Skeletal muscle cell (primary cell): ENCODE data around the gene CFAP74.

ENCODE experiments used
- DNase-seq: peaks from one replicate; pipeline ENCODE4 v3.0.0-alpha.2; 2010; ENCODE audit warnings: low read depth
- H3K4me3 ChIP-seq: 2 replicates; pipeline ENCODE4 v1.5.1; 2011; ENCODE audit warnings: low read depth, mild to moderate bottlenecking, control low read depth, low read length, moderate library complexity

Gene CFAP74

DNA sequence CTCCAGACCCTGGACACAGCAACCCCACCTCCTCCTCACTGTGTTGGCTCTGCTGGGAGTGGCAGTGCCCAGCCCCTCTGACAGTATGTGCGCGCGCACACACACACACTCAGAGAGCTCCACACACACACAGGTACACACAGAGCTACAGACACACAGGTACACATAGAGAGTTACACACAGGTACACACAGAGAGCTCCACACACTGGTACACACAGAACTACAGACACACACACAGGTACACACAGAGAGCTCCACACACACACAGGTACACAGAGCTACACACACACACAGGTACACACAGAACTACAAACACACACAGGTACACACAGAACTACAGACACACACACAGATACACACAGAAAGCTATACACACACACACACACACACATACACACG is 40.3 kb upstream of the CFAP74 start:
- no peak overlapping the region for H3K4me3 ChIP-seq

DNA sequence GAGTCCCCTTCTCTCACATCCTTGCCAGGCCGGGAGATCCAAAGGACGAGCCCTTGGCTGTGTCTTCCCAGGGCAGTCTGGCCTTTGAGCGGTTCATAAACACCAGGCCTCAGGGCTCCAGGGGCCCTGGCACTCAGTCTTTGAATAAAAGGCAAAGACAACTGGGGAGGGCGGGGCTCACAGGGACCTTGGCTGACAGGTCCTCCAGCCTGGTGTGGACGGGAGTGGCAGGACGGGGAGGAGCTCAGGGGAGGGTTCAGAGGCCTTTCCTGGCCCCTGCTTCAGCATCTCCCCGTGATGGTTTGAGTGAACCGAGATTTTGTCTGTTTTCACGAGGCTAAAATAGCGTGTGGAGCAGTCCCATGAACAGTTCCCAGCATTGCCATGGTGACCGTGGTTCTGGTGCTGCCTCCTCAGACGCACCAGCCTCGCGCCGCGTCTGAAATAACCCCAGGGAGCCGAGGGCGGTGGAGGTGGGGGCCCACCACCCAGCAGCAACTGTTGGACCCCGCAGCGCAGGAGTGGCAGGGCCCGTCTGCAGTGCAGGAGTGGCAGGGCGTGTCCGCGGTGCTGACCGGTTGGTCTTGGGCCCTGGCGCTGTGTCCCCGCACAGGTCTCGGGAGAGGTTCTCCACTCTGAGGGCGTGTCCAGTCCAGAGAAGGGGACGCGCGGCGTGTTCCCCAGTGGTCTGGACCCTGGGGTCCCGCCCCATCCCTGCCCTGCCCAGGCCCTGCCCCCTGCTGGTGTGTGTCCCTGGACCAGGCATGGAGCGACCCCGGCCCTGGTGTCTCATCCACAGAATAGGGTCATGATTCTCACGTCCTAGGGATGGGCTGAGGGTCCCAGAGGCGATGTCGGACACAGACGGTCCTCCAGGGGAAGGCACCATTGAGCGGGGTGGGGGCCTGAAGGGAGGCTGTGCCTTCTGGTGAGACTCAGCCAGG is 39.5 kb upstream of the CFAP74 start:
- no peak overlapping the region for H3K4me3 ChIP-seq
- no peak for DNase-seq

More for the DNA sequence above, 40.3 kb upstream of the CFAP74 start:
- DNase-seq = no peak

DNA sequence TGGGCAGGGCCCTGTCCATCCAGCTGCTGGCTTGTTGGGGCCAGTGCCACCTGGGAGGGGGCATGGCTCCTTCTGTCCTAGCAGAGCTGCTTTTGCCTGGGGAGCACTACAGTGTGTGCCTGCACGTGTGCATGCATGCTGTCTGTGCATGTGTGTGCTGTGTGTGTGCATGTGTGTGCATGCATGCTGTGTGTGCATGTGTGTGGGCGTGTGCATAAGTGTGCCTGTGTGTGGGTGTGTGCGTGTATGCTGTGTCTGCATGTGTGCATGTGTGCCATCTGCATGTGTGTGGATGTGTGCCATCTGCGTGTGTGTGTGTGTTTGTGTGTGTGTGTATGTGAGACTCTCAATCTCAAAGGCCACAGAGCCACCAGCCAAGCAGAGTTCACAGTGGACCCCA is 38.3 kb upstream of the CFAP74 start:
- DNase-seq = no peak
- H3K4me3 ChIP-seq = no peak overlapping the region

DNA sequence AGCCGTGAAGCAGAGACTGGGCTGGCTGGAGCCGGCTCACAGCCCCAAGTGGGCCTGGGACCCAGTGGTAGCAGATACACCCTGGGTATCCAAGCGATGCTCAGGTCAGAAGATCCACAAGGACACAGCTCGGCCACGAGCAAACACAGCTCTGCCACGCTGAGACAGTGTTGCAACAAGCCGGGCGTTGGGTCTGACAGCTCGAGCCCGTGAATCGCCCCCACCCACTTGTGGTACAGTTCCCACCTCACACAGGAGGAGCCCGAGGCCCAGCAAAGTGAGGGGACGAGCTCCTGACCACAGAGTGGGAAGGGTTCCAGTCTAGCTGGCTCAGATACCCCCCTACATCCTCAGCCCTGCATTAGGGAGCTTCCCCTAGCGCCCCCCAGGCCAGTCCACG is 37.7 kb upstream of the CFAP74 start:
- H3K4me3 ChIP-seq = no peak overlapping the region

DNA sequence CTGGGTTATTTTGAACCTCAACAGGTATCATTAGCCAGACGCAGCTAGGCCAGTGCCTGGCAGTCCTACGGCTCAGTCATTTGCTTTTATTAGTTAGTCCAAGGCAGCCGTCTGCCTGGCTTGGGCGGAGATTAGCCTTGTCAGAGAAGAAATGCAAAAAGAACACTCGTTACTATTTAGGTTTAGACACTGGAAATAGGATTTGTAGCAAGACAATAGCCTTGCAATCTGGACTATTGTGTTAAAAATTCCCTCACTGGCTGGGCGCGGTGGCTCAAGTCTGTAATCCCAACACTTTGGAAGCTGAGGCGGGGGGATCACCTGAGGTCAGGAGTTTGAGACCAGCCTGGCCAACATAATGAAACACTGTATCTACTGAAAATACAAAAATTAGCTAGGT is 35.7 kb upstream of the CFAP74 start:
- no peak for DNase-seq
- no peak overlapping the region for H3K4me3 ChIP-seq

More for the DNA sequence above, 37.7 kb upstream of the CFAP74 start:
- DNase-seq = no peak

DNA sequence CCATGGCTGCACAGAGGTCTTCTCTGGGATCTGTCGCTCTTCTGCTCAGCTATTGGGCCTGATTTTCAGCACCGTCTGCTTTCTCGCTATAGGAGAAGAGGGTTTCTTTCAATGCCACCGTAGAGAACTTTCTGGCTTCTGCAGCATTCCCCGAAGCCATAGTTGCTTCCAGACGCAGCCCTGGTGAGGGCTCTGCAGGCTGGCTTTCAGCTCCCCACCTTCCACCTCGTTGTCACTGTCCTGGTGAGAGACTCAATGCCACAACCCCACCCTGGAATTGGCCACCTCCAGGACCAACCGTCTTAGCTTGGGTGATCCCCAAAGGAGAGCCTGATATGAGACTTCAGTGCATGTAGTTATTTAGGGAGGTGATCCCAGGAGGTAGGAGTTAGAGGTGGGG is 34.6 kb upstream of the CFAP74 start:
- no peak for DNase-seq
- no peak overlapping the region for H3K4me3 ChIP-seq

- no peak overlapping the region for H3K4me3 ChIP-seq
- DNase-seq = no peak
These were observed 33.9 kb upstream of the CFAP74 start for GRCh38 chr1:2037314-2037979.

- H3K4me3 ChIP-seq = no peak overlapping the region
- DNase-seq = no peak
These were observed 32.7 kb upstream of the CFAP74 start for GRCh38 chr1:2036287-2036686.

GRCh38 chr1:2033165-2033564 is 29.6 kb upstream of the CFAP74 start:
- no peak overlapping the region for H3K4me3 ChIP-seq
- no peak for DNase-seq

GRCh38 chr1:2032737-2033136 is 29.2 kb upstream of the CFAP74 start:
- DNase-seq = no peak
- no peak overlapping the region for H3K4me3 ChIP-seq

DNA sequence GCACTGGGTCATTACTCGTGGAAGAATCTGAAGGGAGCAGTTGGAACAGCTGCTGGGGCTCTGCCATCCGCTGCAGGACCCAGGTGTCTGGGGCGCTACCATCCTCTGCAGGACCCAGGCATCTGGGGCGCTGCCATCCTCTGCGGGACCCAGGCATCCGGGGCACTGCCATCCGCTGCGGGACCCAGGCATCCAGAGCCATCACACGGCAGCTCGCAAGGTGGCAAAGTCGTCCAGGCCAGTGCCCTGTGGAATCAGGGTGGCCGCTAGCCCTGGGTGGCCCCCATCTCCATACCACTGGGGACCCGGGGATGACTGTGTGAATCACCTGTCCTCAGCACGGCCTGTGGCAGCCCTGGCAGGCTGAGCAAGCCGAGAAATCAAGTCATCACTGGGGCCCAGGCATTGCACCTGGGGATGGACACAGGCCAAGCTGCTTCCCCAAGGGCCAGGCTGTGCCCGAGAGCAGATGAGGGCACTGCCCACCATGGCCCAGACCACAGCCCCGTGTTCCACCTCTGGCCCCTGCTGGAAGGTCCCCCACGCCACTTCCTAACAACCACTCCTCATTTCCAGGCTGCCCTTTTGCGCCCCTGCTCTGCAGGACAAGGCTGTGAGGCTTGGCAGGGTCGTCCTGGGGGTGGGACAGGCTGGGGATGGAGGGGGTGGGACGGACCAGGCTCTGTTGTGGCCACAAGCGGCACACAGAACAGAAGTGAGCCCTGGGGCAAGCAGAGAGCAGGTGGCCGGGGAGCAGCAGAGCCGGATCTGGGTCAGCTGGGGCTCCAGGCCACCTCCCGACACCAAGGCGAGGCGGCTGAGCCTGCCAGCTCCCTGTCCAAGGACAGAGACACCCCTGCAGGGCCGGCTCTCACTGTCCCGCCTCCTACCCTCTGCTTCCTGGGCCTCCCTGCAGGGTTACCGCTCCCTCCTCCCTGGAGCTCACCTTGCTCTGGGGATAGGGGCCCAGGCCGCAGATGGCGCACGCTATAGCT is 28.3 kb upstream of the CFAP74 start:
- H3K4me3 ChIP-seq = no peak overlapping the region
- DNase-seq = no peak

- no peak overlapping the region for H3K4me3 ChIP-seq
- no peak for DNase-seq
These were observed 26.7 kb upstream of the CFAP74 start for GRCh38 chr1:2030076-2030871.

GRCh38 chr1:2029561-2029960 is 26.0 kb upstream of the CFAP74 start:
- DNase-seq = no peak

GRCh38 chr1:2028870-2029560 is 25.4 kb upstream of the CFAP74 start:
- H3K4me3 ChIP-seq = no peak overlapping the region
- no peak for DNase-seq

More at GRCh38 chr1:2029561-2029960, 26.0 kb upstream of the CFAP74 start:
- no peak overlapping the region for H3K4me3 ChIP-seq

DNA sequence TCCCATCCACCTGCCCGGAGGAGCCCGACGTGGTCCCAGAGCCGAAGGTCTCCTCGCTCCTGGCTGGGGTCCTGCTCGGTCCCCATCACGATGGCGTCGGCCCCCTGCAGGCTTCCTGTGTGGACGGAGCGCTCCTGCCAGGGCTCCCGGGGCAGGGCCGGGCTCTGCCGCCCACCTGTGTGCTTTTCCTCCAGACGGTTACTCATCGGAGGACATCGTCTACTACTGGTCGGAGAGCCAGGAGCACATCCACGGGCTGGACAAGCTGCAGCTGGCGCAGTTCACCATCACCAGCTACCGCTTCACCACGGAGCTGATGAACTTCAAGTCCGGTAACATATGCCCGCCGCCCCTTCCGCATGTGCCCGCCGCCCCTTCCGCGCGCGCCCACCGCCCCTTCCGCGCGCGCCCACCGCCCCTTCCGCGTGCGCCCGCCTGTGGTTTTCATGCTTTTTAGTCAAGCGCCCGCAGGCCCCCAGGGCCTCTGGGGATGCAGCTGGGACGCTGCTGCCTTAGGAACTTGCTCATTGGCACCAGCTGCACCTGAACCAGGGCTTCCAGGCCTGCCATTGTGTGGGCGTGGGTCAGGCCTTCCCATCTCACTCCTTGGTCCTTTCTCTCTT is 24.5 kb upstream of the CFAP74 start:
- no peak overlapping the region for H3K4me3 ChIP-seq
- DNase-seq = no peak

GRCh38 chr1:2025491-2025981 is 21.9 kb upstream of the CFAP74 start:
- DNase-seq = no peak
- no peak overlapping the region for H3K4me3 ChIP-seq

- no peak overlapping the region for H3K4me3 ChIP-seq
- no peak for DNase-seq
These were observed 21.3 kb upstream of the CFAP74 start for GRCh38 chr1:2024887-2025286.

DNA sequence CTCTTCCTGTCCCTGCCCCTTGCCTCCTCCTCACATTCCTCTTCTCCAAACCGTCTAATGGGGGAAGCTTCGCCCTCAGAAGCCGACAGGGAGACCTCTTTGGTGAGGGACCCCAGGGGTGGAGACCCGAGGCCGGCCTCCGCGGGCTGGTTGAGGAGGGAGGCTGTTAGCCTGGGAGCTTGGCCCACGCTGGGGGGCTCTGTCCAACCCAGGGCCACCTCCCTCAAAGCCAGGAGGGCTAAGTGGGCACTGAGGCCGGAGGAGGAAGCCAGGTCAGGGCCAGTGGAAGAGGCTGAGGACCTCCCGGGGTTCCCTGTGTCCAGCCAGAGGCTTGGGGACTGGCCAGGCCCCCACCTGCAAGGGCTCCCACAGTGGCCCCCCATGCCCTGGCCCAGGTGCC is 20.9 kb upstream of the CFAP74 start:
- H3K4me3 ChIP-seq = no peak overlapping the region
- no peak for DNase-seq
